Measurements from ENCODE around the gene WWP2.

WWP2 gene

DNA sequence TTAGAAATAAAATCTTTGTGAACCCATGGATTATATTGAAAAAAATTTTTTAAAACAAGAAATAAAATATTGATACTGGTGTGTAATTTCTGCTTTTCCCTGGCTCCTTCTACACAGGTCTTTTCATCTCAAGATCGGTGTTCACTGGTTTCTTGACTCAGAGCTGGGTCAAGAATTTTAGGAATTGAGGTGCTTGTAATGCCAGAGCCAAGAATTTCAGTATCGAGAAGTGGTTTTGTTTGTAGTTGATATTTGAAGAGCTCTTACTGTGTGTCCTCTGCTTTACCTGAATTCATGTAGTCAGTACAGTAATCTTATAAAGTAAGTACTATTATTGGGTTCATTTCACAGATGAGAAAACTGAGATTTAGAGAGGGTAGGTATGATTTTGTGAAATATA lies 7.3 kb downstream of the WWP2 start:
- TF ChIP-seq, protein P1, sequence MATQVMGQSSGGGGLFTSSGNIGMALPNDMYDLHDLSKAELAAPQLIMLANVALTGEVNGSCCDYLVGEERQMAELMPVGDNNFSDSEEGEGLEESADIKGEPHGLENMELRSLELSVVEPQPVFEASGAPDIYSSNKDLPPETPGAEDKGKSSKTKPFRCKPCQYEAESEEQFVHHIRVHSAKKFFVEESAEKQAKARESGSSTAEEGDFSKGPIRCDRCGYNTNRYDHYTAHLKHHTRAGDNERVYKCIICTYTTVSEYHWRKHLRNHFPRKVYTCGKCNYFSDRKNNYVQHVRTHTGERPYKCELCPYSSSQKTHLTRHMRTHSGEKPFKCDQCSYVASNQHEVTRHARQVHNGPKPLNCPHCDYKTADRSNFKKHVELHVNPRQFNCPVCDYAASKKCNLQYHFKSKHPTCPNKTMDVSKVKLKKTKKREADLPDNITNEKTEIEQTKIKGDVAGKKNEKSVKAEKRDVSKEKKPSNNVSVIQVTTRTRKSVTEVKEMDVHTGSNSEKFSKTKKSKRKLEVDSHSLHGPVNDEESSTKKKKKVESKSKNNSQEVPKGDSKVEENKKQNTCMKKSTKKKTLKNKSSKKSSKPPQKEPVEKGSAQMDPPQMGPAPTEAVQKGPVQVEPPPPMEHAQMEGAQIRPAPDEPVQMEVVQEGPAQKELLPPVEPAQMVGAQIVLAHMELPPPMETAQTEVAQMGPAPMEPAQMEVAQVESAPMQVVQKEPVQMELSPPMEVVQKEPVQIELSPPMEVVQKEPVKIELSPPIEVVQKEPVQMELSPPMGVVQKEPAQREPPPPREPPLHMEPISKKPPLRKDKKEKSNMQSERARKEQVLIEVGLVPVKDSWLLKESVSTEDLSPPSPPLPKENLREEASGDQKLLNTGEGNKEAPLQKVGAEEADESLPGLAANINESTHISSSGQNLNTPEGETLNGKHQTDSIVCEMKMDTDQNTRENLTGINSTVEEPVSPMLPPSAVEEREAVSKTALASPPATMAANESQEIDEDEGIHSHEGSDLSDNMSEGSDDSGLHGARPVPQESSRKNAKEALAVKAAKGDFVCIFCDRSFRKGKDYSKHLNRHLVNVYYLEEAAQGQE (IDR thresholded peaks at IDR 0.05; ENCODE audit: insufficient read depth in 1 of 2, low read depth in 2 of 2, low read length in 2 of 2): no peak
- TF ChIP-seq SIN3A (IDR thresholded peaks at IDR 0.05; ENCODE audit: borderline replicate concordance, insufficient read depth, low read length): no peak
- TF ChIP-seq FOXP2 (optimal IDR thresholded peaks at IDR 0.05; ENCODE audit: borderline replicate concordance, extremely low read depth, extremely low read length, insufficient read depth): no peak
- TF ChIP-seq TAF1 (IDR thresholded peaks at IDR 0.05; ENCODE audit: borderline replicate concordance, insufficient read depth, low read length): no peak
- no peak for TF ChIP-seq POLR2AphosphoS5 (IDR thresholded peaks at IDR 0.05; ENCODE audit: low read depth, low read length)

GRCh38 chr16:69771651-69771967 lies 9.5 kb downstream of the WWP2 start:
- TF ChIP-seq SIN3A (IDR thresholded peaks at IDR 0.05; ENCODE audit: borderline replicate concordance, insufficient read depth, low read length) (no peak), FOXP2 (optimal IDR thresholded peaks at IDR 0.05; ENCODE audit: borderline replicate concordance, extremely low read depth, extremely low read length, insufficient read depth) (no peak), POLR2AphosphoS5 (IDR thresholded peaks at IDR 0.05; ENCODE audit: low read depth, low read length) (no peak), TAF1 (IDR thresholded peaks at IDR 0.05; ENCODE audit: borderline replicate concordance, insufficient read depth, low read length) (no peak)
- TF ChIP-seq, protein P1 (IDR thresholded peaks at IDR 0.05; ENCODE audit: insufficient read depth in 1 of 2, low read depth in 2 of 2, low read length in 2 of 2): no peak

GRCh38 chr16:69773260-69773947 lies 11.3 kb downstream of the WWP2 start:
- TF ChIP-seq, protein P1 (IDR thresholded peaks at IDR 0.05; ENCODE audit: insufficient read depth in 1 of 2, low read depth in 2 of 2, low read length in 2 of 2): no peak
- no peak for TF ChIP-seq TAF1 (IDR thresholded peaks at IDR 0.05; ENCODE audit: borderline replicate concordance, insufficient read depth, low read length)

DNA sequence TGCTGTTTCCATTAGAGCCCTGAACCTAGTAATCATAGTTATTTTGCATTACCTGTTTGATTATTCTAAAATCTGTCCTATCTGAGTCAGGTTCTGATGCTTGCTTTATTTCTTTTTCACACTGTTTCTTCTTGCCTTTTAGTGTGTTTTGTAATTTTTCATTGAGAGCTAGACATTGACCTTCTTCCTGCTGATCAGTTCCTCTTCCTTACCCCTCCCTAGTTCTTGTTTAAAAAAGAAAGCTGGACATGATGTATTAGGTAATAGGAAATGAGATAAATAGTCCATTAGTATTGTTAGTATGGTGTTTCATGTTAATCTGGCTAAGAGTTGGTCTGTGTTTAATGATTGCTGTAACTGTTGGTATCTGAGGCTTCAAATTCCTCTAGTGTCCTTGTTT lies 13.4 kb downstream of the WWP2 start:
- TF ChIP-seq POLR2AphosphoS5 (IDR thresholded peaks at IDR 0.05; ENCODE audit: low read depth, low read length) (no peak), SIN3A (IDR thresholded peaks at IDR 0.05; ENCODE audit: borderline replicate concordance, insufficient read depth, low read length) (no peak), TAF1 (IDR thresholded peaks at IDR 0.05; ENCODE audit: borderline replicate concordance, insufficient read depth, low read length) (no peak), FOXP2 (optimal IDR thresholded peaks at IDR 0.05; ENCODE audit: borderline replicate concordance, extremely low read depth, extremely low read length, insufficient read depth) (no peak)
- TF ChIP-seq, protein P1 (IDR thresholded peaks at IDR 0.05; ENCODE audit: insufficient read depth in 1 of 2, low read depth in 2 of 2, low read length in 2 of 2): no peak

- TF ChIP-seq SIN3A (IDR thresholded peaks at IDR 0.05; ENCODE audit: borderline replicate concordance, insufficient read depth, low read length): no peak
- no peak for TF ChIP-seq FOXP2 (optimal IDR thresholded peaks at IDR 0.05; ENCODE audit: borderline replicate concordance, extremely low read depth, extremely low read length, insufficient read depth)
- TF ChIP-seq POLR2AphosphoS5 (IDR thresholded peaks at IDR 0.05; ENCODE audit: low read depth, low read length): no peak
- no peak for TF ChIP-seq TAF1 (IDR thresholded peaks at IDR 0.05; ENCODE audit: borderline replicate concordance, insufficient read depth, low read length)
- TF ChIP-seq, protein P1 (IDR thresholded peaks at IDR 0.05; ENCODE audit: insufficient read depth in 1 of 2, low read depth in 2 of 2, low read length in 2 of 2): no peak
Measured at GRCh38 chr16:69779724-69780123, 17.6 kb downstream of the WWP2 start.

Measured in PFSK-1 (cell line).